Astrocyte (in vitro differentiated cells and primary cell): ENCODE data around the gene IL36G.

ENCODE experiments used
- EZH2 ChIP-seq: IDR thresholded peaks from 2 replicates; pipeline ENCODE4 v1.6.1; 2012; ENCODE audit warnings: mild to moderate bottlenecking, low read length, inconsistent platforms; ENCODE audit not compliant: insufficient read depth
- TF ChIP-seq, protein P1 (sequence below): IDR thresholded peaks from 2 replicates; pipeline ENCODE4 v1.5.1; 2011; ENCODE audit warnings: low read depth, mild to moderate bottlenecking, inconsistent platforms, low read length, moderate library complexity; ENCODE audit not compliant: insufficient read depth

DNA sequence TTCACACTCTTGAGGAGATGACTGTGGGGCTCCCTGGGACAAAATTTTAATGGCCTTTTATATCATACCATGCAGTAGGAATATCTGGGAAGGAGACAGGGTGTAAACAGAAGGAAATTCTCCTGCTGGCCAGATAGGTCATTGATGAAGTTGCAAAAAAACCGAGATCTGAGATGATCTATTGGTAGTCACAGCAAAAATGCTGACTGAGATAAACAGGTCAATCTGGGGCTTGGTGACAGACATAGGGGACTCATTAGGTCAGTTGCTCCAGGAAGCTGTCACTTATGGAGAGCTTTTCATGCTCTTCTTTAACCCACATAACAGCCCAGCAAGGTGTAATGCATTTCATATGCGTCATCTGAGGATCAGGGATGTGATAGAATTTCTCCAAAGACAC, 24.9 kb downstream of the IL36G start:
- TF ChIP-seq, protein P1, sequence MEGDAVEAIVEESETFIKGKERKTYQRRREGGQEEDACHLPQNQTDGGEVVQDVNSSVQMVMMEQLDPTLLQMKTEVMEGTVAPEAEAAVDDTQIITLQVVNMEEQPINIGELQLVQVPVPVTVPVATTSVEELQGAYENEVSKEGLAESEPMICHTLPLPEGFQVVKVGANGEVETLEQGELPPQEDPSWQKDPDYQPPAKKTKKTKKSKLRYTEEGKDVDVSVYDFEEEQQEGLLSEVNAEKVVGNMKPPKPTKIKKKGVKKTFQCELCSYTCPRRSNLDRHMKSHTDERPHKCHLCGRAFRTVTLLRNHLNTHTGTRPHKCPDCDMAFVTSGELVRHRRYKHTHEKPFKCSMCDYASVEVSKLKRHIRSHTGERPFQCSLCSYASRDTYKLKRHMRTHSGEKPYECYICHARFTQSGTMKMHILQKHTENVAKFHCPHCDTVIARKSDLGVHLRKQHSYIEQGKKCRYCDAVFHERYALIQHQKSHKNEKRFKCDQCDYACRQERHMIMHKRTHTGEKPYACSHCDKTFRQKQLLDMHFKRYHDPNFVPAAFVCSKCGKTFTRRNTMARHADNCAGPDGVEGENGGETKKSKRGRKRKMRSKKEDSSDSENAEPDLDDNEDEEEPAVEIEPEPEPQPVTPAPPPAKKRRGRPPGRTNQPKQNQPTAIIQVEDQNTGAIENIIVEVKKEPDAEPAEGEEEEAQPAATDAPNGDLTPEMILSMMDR: no peak
- no peak for TF ChIP-seq EZH2
